Lung (tissue), 16 donors: ENCODE data around the gene ACP1. TPM values are rescaled to one million over a fixed set of nuclear protein-coding genes. Genes with fewer than 3 reads are reported as not detected.
A peak's percentile ranks its signal among the peaks of the same experiment; 100 is the strongest.

Experiments used
- ATAC-seq: fragments of 200-7000 bp; cut with Tn5 transposase; one replicate; pipeline ENCODE4 v1.9.1; 2020; ENCODE audit warnings: moderate number of reproducible peaks; ENCODE audit not compliant: insufficient read depth, low FRiP score
- DNase-seq, 3 donors: peaks; one replicate each; pipeline ENCODE4 v3.0.0-alpha.2; 2013 to 2017
- H3K27ac ChIP-seq, 2 donors: one replicate each; pipeline ENCODE4 v1.5.1; 2013; ENCODE audit warnings: mild to moderate bottlenecking in 2 of 2, moderate library complexity in 2 of 2, control low read depth in 1 of 2, inconsistent platforms in 1 of 2, low read depth in 1 of 2, low read length in 1 of 2
- H3K27me3 ChIP-seq, 3 donors: one replicate each; pipeline ENCODE4 v1.5.1; 2013; ENCODE audit warnings: low read length in 2 of 3; ENCODE audit not compliant: control insufficient read depth in 3 of 3, insufficient read depth in 3 of 3
- H3K36me3 ChIP-seq, 4 donors: one replicate each; pipeline ENCODE4 v1.5.1; 2013; ENCODE audit warnings: low read length in 4 of 4, mild to moderate bottlenecking in 1 of 4, moderate library complexity in 1 of 4; ENCODE audit not compliant: control insufficient read depth in 4 of 4, insufficient read depth in 4 of 4
- H3K4me1 ChIP-seq, 5 donors: one replicate each; pipeline ENCODE4 v1.5.1; 2013; ENCODE audit warnings: low read length in 5 of 5, mild to moderate bottlenecking in 2 of 5, moderate library complexity in 1 of 5; ENCODE audit not compliant: control insufficient read depth in 5 of 5, insufficient read depth in 5 of 5
- H3K4me3 ChIP-seq: one replicate; pipeline ENCODE4 v1.5.1; 2013; ENCODE audit warnings: mild to moderate bottlenecking, control low read depth, moderate library complexity
- H3K9ac ChIP-seq, 2 donors: one replicate each; pipeline ENCODE4 v1.5.1; 2013; ENCODE audit warnings: low read length in 2 of 2, control low read depth in 1 of 2; ENCODE audit not compliant: insufficient read depth in 1 of 2
- H3K9me3 ChIP-seq, 4 donors: one replicate each; pipeline ENCODE4 v1.5.1; 2013; ENCODE audit warnings: low read length in 3 of 4, mild to moderate bottlenecking in 1 of 4, moderate library complexity in 1 of 4; ENCODE audit not compliant: control insufficient read depth in 4 of 4, insufficient read depth in 3 of 4
- WGBS, 2 donors: extraction: QIAGEN DNeasy Blood & Tissue Kit; methylation state at CpG; one replicate each; pipeline ENCODE4 v1.1.7; 2013; 5-methylcytosine and 5-hydroxymethylcytosine counted together
- long read RNA-seq, 5 donors: transcript quantifications; one replicate each; lab custom pipeline, GENCODE V29; 2026
- polyA plus RNA-seq, 2 donors: library from polyadenylated mRNA; stranded (reverse); fragments of 200-250 nt; gene quantifications; one replicate each; pipeline ENCODE4 v1.2.1, GENCODE V29; 2013
- total RNA-seq, 2 donors: library from RNA; depleted of rRNA in 1 of 2; stranded (reverse); fragments of >200 nt in 1 of 2; gene quantifications; one replicate each; pipeline ENCODE4 v1.2.1, GENCODE V29; 2014 to 2021
- TF ChIP-seq, protein P1 (sequence below): IDR thresholded peaks from 2 replicates; pipeline ENCODE4 v1.5.1; 2012; ENCODE audit warnings: mild to moderate bottlenecking; ENCODE audit errors: control extremely low read depth, extremely low read depth
- donor health status: control.
- donor health status: control.
- donor health status: Bipolar disorder and iron deficiency.
- donor health status: healthy.
- donor health status: DM: yes; HTN: yes; CAD: no.

The ACP1 gene
- total RNA-seq (100 to 1,000 TPM in 1 of 2 donors, 10 to 100 TPM in 1; 81.3 to 136 TPM), polyA plus RNA-seq (10 to 100 TPM; 66.0 to 68.7 TPM)
- long read RNA-seq, donor 1, transcript ACP1-205 (3 exons, 703 nt): minor isoform, 8 of 108 reads
- long read RNA-seq, donor 1, transcript ACP1-201 (6 exons, 1,549 nt): major isoform, 43 of 108 reads
- long read RNA-seq, donor 1, transcript ACP1-209 (7 exons, 577 nt): minor isoform, 15 of 108 reads
- long read RNA-seq, donor 1, transcript ACP1-202 (6 exons, 1,552 nt): minor isoform, 27 of 108 reads
- long read RNA-seq, donor 1, partial matches to known transcripts: 0 of 108 reads
- long read RNA-seq, donor 1, other reads (novel, unspliced or antisense): 5 of 108 reads
- long read RNA-seq, donor 2, transcript ACP1-209 (7 exons, 577 nt): minor isoform, 5 of 49 reads
- long read RNA-seq, donor 2, transcript ACP1-202 (6 exons, 1,552 nt): minor isoform, 11 of 49 reads
- long read RNA-seq, donor 2, transcript ACP1-201 (6 exons, 1,549 nt): major isoform, 14 of 49 reads
- long read RNA-seq, donor 2, partial matches to known transcripts: 14 of 49 reads
- long read RNA-seq, donor 2, other reads (novel, unspliced or antisense): 0 of 49 reads
- long read RNA-seq, donor 3, transcript ACP1-201 (6 exons, 1,549 nt): major isoform, 31 of 73 reads
- long read RNA-seq, donor 3, transcript ACP1-209 (7 exons, 577 nt): minor isoform, 12 of 73 reads
- long read RNA-seq, donor 3, transcript ACP1-202 (6 exons, 1,552 nt): minor isoform, 19 of 73 reads
- long read RNA-seq, donor 3, partial matches to known transcripts: 0 of 73 reads
- long read RNA-seq, donor 3, other reads (novel, unspliced or antisense): 0 of 73 reads
- long read RNA-seq, donor 4, transcript ACP1-202 (6 exons, 1,552 nt): minor isoform, 12 of 40 reads
- long read RNA-seq, donor 4, transcript ACP1-201 (6 exons, 1,549 nt): major isoform, 20 of 40 reads
- long read RNA-seq, donor 4, partial matches to known transcripts: 0 of 40 reads
- long read RNA-seq, donor 4, other reads (novel, unspliced or antisense): 0 of 40 reads
- long read RNA-seq, donor 5, transcript ACP1-201 (6 exons, 1,549 nt): major isoform, 48 of 138 reads
- long read RNA-seq, donor 5, transcript ACP1-202 (6 exons, 1,552 nt): minor isoform, 31 of 138 reads
- long read RNA-seq, donor 5, transcript ACP1-205 (3 exons, 703 nt): minor isoform, 7 of 138 reads
- long read RNA-seq, donor 5, transcript ACP1-209 (7 exons, 577 nt): minor isoform, 13 of 138 reads
- long read RNA-seq, donor 5, partial matches to known transcripts: 28 of 138 reads
- long read RNA-seq, donor 5, other reads (novel, unspliced or antisense): 0 of 138 reads

DNA sequence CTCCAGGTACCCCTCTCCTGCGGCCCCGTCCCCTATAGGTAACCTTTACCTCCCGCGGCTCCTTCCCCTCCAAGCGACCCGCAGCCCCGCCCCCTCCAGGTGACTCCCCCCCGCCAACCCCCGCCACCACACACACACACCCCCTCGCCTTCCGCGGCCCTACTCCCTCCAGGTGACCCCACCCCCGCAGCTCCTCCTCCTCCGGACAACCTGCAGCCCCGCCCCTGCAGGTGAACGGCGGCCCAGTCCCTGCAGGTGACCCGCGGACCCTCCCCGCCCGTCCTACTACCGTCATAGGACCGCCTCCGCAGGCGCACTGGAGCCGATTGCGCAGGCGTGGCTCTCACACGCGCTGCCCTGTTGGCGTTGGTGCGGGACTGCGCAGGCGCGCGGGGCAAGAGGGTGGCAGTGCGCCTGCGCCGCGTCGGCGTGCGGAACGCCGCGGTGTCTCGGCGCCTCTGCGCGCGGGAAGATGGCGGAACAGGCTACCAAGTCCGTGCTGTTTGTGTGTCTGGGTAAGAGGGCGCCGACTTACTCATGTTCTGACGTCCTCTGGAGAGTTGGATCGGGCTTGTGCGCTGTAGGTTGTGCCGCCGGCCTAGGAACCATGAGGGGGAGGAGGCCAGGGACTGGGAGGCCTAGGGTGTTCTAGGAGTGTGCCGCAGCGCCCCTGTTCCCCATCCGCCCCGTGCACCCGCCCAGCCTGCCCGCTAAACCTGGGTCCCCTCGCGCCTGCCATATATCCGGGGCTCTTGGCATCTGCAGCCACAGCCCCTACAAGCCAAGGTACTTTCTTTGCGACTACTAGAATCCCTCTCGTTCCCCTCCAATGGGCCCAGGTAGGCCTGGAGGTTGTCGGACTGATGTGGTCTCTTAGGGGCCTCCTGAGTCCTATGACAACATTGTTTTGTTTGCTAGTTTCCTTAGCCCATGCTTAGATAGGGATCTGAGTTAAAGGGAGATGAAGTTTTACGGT is at the start of gene ACP1:
ACP1 (plus strand) TSS at position 455 of the 976 bp plus-strand sequence; CDS start at position 473, 18 bp downstream.
- TF ChIP-seq, protein P1, sequence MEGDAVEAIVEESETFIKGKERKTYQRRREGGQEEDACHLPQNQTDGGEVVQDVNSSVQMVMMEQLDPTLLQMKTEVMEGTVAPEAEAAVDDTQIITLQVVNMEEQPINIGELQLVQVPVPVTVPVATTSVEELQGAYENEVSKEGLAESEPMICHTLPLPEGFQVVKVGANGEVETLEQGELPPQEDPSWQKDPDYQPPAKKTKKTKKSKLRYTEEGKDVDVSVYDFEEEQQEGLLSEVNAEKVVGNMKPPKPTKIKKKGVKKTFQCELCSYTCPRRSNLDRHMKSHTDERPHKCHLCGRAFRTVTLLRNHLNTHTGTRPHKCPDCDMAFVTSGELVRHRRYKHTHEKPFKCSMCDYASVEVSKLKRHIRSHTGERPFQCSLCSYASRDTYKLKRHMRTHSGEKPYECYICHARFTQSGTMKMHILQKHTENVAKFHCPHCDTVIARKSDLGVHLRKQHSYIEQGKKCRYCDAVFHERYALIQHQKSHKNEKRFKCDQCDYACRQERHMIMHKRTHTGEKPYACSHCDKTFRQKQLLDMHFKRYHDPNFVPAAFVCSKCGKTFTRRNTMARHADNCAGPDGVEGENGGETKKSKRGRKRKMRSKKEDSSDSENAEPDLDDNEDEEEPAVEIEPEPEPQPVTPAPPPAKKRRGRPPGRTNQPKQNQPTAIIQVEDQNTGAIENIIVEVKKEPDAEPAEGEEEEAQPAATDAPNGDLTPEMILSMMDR: no peak
- Histone ChIP-seq H3K36me3 (peaks cover 0 to 4% (median 2%) of the 10 kb centered on the region in 4 donors), H3K27ac (peak within 1 kb of the TSS; percentile 71 to 95), H3K27me3 (no peaks in the 10 kb centered on the region), H3K4me3 (peak within 1 kb of the TSS; percentile 91), H3K4me1 (peaks cover 7 to 38% (median 18%) of the 10 kb centered on the region in 5 donors), H3K9ac (peak within 1 kb of the TSS; percentile 86 to 89), H3K9me3 (no peaks in the 10 kb centered on the region)
- DNase-seq (peak; percentile 95 to 98 (median 97)), ATAC-seq (peak; percentile 87)
- WGBS, 2 donors: 0% methylated on average over 67 to 73 of the region's 73 CpGs

DNA sequence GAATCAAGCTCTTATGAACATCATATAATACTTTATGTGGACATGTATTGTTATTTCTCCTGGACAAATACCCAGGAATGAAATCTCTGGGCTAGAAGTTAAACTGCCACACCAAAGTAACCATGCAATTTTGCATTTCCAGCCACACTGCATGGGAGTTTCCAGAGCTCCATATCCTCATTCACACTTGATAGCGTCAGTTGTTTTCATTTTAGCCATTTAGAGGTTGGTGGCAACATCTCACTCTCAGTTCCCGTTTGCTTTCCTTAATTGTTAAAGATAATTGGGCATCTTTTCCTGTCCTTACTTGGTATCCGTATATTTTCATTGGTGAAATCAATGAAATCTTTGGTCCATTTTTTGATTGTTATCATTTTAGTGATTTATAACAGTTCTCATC is 48.7 kb upstream of the ACP1 start:
- Histone ChIP-seq H3K27ac (no peak overlapping the region), H3K9me3 (peaks cover 0 to 7% (median 4%) of the 10 kb centered on the region in 4 donors), H3K36me3 (peaks cover 0 to 7% (median 4%) of the 10 kb centered on the region in 4 donors), H3K9ac (no peak overlapping the region), H3K4me3 (no peak overlapping the region), H3K4me1 (peaks cover 0 to 2% (median 0%) of the 10 kb centered on the region in 5 donors), H3K27me3 (no peaks in the 10 kb centered on the region)
- no peak for DNase-seq
- TF ChIP-seq, protein P1: no peak
- WGBS, 2 donors: 89 to 90% methylated on average over 3 of the region's 3 CpGs
- ATAC-seq: no peak

DNA sequence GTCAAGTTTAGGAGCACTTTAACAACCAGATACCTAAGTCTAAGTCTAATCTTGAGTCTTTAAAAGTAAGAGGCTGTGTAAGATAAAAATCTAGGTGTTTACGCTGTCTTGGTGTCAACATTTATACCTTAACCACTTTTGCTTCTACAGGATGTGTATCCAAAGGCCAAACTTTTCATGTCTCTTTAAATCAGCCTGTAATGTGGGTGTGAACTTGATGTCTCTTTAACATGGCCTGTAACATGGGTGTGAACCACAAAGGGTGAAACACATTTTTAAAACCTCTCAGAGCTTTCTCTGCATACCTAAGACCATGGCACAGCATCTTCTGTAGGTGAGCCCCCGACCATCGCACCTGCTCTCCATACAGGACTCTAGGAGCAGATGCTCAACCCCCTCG is 41.3 kb upstream of the ACP1 start:
- DNase-seq (no peak), ATAC-seq (no peak)
- TF ChIP-seq, protein P1: no peak
- 88 to 89% methylated on average over 4 of the region's 4 CpGs for WGBS, 2 donors
- H3K4me3 ChIP-seq: no peak overlapping the region
- H3K36me3 ChIP-seq: peaks cover 18 to 30% (median 25%) of the 10 kb centered on the region in 4 donors
- no peak overlapping the region for H3K9ac ChIP-seq
- H3K4me1 ChIP-seq: no peaks in the 10 kb centered on the region
- H3K9me3 ChIP-seq: no peaks in the 10 kb centered on the region
- H3K27ac ChIP-seq: no peak overlapping the region
- H3K27me3 ChIP-seq: no peaks in the 10 kb centered on the region
